Hair follicular keratinocyte (primary cell): Measurements from ENCODE around the gene TKT. TPM values are rescaled to one million over a fixed set of nuclear protein-coding genes. Genes with fewer than 3 reads are reported as not detected.

Experiments used
- total RNA-seq: library from RNA; depleted of rRNA; stranded (reverse); fragments of >200 nt; gene quantifications from 2 replicates; pipeline ENCODE4 v1.2.3, GENCODE V29; 2015

The TKT gene
- 768 and 817 TPM in 2 replicates for total RNA-seq

DNA sequence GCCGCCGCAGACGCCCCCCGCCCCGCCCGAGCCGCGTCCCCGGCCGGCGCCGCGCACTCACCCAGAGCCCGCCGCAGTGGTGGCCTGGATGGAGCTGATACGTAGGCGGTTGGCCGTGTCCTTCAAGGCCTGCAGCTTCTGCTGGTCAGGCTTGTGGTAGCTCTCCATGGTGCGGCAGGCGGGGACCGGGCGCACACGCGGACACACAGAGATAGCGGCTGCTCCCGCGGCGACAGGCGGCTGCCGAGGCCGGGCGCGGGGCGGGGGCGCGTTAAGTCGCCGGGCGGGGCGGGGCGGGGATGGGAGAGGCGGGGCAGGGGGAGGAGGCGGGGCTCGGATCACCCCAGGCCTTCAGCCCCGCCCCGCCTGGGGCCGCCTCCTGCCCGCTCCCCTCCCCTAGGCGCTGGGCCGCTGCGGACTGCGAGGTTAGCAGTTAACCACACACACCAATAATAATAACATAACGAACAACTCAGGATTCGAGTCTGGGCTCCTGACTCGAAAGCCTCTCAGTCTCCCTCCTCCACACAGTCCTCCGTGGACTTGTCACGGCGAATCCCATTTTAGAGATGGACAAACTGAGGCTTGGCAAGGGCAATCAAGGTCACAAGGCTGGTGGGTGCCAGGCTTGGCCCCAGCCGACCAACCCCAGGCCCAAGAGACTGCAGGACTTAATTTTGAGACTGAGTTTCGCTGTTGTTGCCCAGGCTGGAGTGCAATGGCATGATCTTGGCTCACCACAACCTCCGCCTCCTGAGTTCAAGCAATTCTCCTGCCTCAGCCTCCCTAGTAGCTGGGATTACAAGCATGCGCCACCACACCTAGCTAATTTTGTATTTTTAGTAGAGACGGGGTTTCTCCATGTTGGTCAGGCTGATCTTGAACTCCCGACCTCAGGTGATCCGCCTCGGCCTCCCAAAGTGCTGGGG, at the start of gene TKT:
Gene TKT, minus strand, starts transcription at position 248 of the 929 bp plus-strand sequence. Its CDS starts 80 bp downstream, at position 168.

Other genes starting within 250 kb of the TKT start
- 11.9 and 16.4 TPM in 2 replicates for gene SFMBT1, start 209.9 kb downstream of the TKT start, total RNA-seq
- 19.4 and 26.8 TPM in 2 replicates for gene RFT1, start 125.6 kb downstream of the TKT start, total RNA-seq
- gene PRKCD, start 94.8 kb downstream of the TKT start, total RNA-seq, result 6.0 and 6.6 TPM in 2 replicates
- gene DCP1A, start 91.5 kb upstream of the TKT start, total RNA-seq, result 10.1 and 10.6 TPM in 2 replicates
- not detected in 2 replicates for gene CACNA1D, start 238.6 kb upstream of the TKT start, total RNA-seq